Neural progenitor cell (in vitro differentiated cells): ENCODE measurements around the gene NKAIN2. TPM values are rescaled to one million over a fixed set of nuclear protein-coding genes. Genes with fewer than 3 reads are reported as not detected.

Source experiments
- DNase-seq: peaks from one replicate; pipeline ENCODE4 v3.0.0-alpha.2; 2016; ENCODE audit warnings: low spot score
- H2AFZ ChIP-seq: fragments of 200-600 bp; sonication (generic); replicated peaks from 2 replicates; pipeline ENCODE4 v1.6.1; 2016; ENCODE audit warnings: antibody characterized with exemption
- H3F3A ChIP-seq: fragments of 200-600 bp; sonication (generic); 2 replicates; pipeline ENCODE4 v1.6.1; 2016; ENCODE audit warnings: antibody characterized with exemption, low read depth
- H3K27ac ChIP-seq: fragments of 200-600 bp; sonication (generic); 2 replicates; pipeline ENCODE4 v1.5.1; 2016; ENCODE audit warnings: mild to moderate bottlenecking
- H3K27me3 ChIP-seq: fragments of 200-600 bp; sonication (generic); 2 replicates; pipeline ENCODE4 v1.6.1; 2016; ENCODE audit warnings: mild to moderate bottlenecking, moderate library complexity
- H3K36me3 ChIP-seq: fragments of 200-600 bp; sonication (generic); 2 replicates; pipeline ENCODE4 v1.5.1; 2016
- H3K4me1 ChIP-seq: fragments of 200-600 bp; sonication (generic); 2 replicates; pipeline ENCODE4 v1.6.1; 2016; ENCODE audit warnings: mixed run types
- H3K4me2 ChIP-seq: fragments of 200-600 bp; sonication (generic); 2 replicates; pipeline ENCODE4 v1.6.1; 2016
- H3K4me3 ChIP-seq: fragments of 200-600 bp; sonication (generic); 2 replicates; pipeline ENCODE4 v1.5.1; 2016
- H3K79me2 ChIP-seq: fragments of 200-600 bp; sonication (generic); 2 replicates; pipeline ENCODE4 v1.6.1; 2016; ENCODE audit warnings: low read depth
- H3K9ac ChIP-seq: fragments of 200-600 bp; sonication (generic); 2 replicates; pipeline ENCODE4 v1.6.1; 2016
- H3K9me3 ChIP-seq: fragments of 200-600 bp; sonication (generic); 2 replicates; pipeline ENCODE4 v1.5.1; 2016; ENCODE audit warnings: low read depth
- H4K20me1 ChIP-seq: fragments of 200-600 bp; sonication (generic); 2 replicates; pipeline ENCODE4 v1.6.1; 2016; ENCODE audit warnings: low read depth
- H3K27ac Mint-ChIP-seq: 3 replicates; pipeline ENCODE4 v1.8.0; 2021; ENCODE audit warnings: mixed read lengths
- H3K27me3 Mint-ChIP-seq: 2 replicates; pipeline ENCODE4 v1.8.0; 2022; ENCODE audit warnings: low read depth, mild to moderate bottlenecking, inconsistent platforms, moderate library complexity, mixed read lengths; ENCODE audit not compliant: insufficient read depth
- H3K36me3 Mint-ChIP-seq: 3 replicates; pipeline ENCODE4 v1.8.0; 2021; ENCODE audit warnings: mixed read lengths
- H3K4me1 Mint-ChIP-seq: 3 replicates; pipeline ENCODE4 v1.8.0; 2021; ENCODE audit warnings: mixed read lengths
- H3K4me3 Mint-ChIP-seq: 3 replicates; pipeline ENCODE4 v1.8.0; 2021; ENCODE audit warnings: mild to moderate bottlenecking, moderate library complexity, mixed read lengths
- H3K9me3 Mint-ChIP-seq: 3 replicates; pipeline ENCODE4 v1.8.0; 2020; ENCODE audit warnings: mixed read lengths
- EZH2 ChIP-seq: fragments of 200-600 bp; sonication (generic); IDR thresholded peaks from 2 replicates; pipeline ENCODE4 v1.6.1; 2017; ENCODE audit warnings: antibody characterized with exemption, mild to moderate bottlenecking, moderate library complexity
- EZH2phosphoT487 ChIP-seq: fragments of 200-600 bp; sonication (generic); IDR thresholded peaks from 2 replicates; pipeline ENCODE4 v1.6.1; 2017; ENCODE audit warnings: antibody characterized with exemption
- total RNA-seq: library from RNA; depleted of rRNA; stranded (reverse); fragments of >200 nt; gene quantifications from 2 replicates; pipeline ENCODE4 v1.2.3, GENCODE V29; 2015; ENCODE audit warnings: low replicate concordance
- TF ChIP-seq, protein P1 (sequence below): fragments of 200-600 bp; sonication (generic); IDR thresholded peaks from 2 replicates; pipeline ENCODE4 v1.5.1; 2017; ENCODE audit warnings: antibody characterized with exemption, mild to moderate bottlenecking

Gene NKAIN2
- total RNA-seq, 1 donor from 2014 or later = 0.45 TPM

DNA sequence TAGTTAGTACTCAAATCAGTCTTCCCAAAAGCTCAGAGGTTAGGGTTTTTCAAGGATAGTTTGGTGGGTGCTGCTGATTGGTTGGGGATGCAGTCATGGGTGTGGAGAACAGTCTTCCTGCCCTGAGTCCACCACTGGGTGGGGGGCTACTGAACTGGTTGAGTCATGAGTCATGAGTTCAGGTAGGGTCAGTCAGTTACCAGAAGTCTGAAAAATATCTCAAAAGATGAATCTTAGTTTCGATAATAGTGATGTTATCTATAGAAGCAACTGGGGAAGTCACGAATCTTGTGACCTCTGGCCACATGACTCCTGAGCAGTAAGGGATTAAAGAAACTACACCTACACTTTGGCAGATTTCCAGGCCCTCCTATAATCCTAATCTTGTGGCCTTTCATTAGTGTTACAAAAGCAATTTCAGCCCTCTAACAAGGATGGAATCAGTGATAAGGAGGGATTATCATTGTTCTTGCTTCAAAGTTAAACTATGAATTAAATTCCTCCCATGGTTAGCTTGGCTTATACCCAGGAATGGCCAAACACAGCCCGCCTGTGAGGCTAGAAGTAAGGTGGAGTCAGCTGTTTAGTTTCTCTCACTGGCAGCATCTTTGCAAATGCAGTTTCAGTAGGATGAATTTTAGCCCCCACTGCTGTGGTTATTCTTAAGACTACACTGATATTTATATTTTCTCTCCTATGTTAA, 33.3 kb upstream of the NKAIN2 start:
- H3K4me1 Mint-ChIP-seq = peaks cover 3% of the 10 kb centered on the region
- no peak overlapping the region for H3K4me3 ChIP-seq
- H3K4me3 Mint-ChIP-seq = no peak overlapping the region
- H3F3A ChIP-seq = no peaks in the 10 kb centered on the region
- H3K4me1 ChIP-seq = no peaks in the 10 kb centered on the region
- peaks cover 2% of the 10 kb centered on the region for H3K27me3 Mint-ChIP-seq
- no peak overlapping the region for H3K27ac ChIP-seq
- TF ChIP-seq EZH2phosphoT487 (no peak), EZH2 (no peak)
- TF ChIP-seq, protein P1, sequence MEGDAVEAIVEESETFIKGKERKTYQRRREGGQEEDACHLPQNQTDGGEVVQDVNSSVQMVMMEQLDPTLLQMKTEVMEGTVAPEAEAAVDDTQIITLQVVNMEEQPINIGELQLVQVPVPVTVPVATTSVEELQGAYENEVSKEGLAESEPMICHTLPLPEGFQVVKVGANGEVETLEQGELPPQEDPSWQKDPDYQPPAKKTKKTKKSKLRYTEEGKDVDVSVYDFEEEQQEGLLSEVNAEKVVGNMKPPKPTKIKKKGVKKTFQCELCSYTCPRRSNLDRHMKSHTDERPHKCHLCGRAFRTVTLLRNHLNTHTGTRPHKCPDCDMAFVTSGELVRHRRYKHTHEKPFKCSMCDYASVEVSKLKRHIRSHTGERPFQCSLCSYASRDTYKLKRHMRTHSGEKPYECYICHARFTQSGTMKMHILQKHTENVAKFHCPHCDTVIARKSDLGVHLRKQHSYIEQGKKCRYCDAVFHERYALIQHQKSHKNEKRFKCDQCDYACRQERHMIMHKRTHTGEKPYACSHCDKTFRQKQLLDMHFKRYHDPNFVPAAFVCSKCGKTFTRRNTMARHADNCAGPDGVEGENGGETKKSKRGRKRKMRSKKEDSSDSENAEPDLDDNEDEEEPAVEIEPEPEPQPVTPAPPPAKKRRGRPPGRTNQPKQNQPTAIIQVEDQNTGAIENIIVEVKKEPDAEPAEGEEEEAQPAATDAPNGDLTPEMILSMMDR = no peak
- no peak for DNase-seq
- no peaks in the 10 kb centered on the region for H3K36me3 Mint-ChIP-seq
- H4K20me1 ChIP-seq = no peaks in the 10 kb centered on the region
- H3K9ac ChIP-seq = no peak overlapping the region
- H3K27ac Mint-ChIP-seq = no peak overlapping the region
- H3K27me3 ChIP-seq = no peaks in the 10 kb centered on the region
- H3K79me2 ChIP-seq = no peaks in the 10 kb centered on the region
- H3K4me2 ChIP-seq = no peak overlapping the region
- no peaks in the 10 kb centered on the region for H3K9me3 Mint-ChIP-seq
- no peaks in the 10 kb centered on the region for H3K9me3 ChIP-seq
- no peak overlapping the region for H2AFZ ChIP-seq
- no peaks in the 10 kb centered on the region for H3K36me3 ChIP-seq

DNA sequence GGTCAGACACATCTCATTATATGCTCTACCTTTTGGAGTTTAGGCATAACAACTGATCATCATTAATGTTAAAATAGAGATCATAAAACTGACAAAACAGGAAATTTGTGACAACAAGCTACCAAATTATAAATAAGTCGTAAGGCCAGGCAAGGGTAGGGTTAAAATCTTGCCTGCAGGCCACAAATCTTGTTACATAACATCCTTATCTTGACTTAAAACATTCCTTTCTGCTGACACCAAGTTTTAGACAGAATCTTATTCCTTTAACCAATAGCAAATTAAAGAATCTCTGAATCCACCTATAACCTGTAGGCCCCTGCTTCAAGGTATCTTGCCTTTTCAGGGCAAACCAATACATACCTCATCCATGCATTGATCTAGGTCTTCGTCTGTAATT, 32.5 kb upstream of the NKAIN2 start:
- Mint-ChIP-seq H3K36me3 (no peaks in the 10 kb centered on the region), H3K27ac (no peak overlapping the region), H3K27me3 (peaks cover 2% of the 10 kb centered on the region), H3K4me3 (no peak overlapping the region), H3K4me1 (peaks cover 3% of the 10 kb centered on the region), H3K9me3 (no peaks in the 10 kb centered on the region)
- H2AFZ ChIP-seq = no peak overlapping the region
- H3K4me1 ChIP-seq = no peaks in the 10 kb centered on the region
- H4K20me1 ChIP-seq = no peaks in the 10 kb centered on the region
- no peaks in the 10 kb centered on the region for H3K27me3 ChIP-seq
- H3K9me3 ChIP-seq = no peaks in the 10 kb centered on the region
- no peak for DNase-seq
- no peaks in the 10 kb centered on the region for H3K79me2 ChIP-seq
- no peak overlapping the region for H3K4me2 ChIP-seq
- H3K36me3 ChIP-seq = no peaks in the 10 kb centered on the region
- H3F3A ChIP-seq = no peaks in the 10 kb centered on the region
- H3K9ac ChIP-seq = no peak overlapping the region
- H3K4me3 ChIP-seq = no peak overlapping the region
- no peak for TF ChIP-seq EZH2phosphoT487
- no peak for TF ChIP-seq EZH2
- TF ChIP-seq, protein P1 = no peak
- no peak overlapping the region for H3K27ac ChIP-seq

DNA sequence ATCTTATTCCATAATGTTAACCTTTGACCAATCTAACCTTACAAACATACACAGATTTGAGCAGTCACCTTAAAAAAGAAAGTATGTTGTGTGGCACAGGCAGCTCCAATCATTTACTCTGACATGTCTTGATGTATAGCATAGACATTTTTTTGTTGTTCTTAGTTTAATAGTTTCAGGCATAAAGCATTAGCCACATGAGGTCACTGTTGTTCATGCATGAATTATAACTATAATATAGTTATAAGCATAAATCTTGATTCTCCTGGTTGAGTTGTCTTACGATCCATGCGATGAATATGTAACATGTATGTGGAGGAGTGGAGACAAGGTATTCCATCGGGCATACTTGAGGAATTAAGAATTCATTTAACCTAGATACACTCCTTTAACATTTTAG, 26.1 kb upstream of the NKAIN2 start:
- H3K4me1 Mint-ChIP-seq = no peaks in the 10 kb centered on the region
- no peaks in the 10 kb centered on the region for H4K20me1 ChIP-seq
- no peak overlapping the region for H3K4me3 ChIP-seq
- H3K4me1 ChIP-seq = no peaks in the 10 kb centered on the region
- H3K79me2 ChIP-seq = no peaks in the 10 kb centered on the region
- no peaks in the 10 kb centered on the region for H3K9me3 Mint-ChIP-seq
- H3K27ac ChIP-seq = no peak overlapping the region
- no peak overlapping the region for H3K4me3 Mint-ChIP-seq
- H3K36me3 ChIP-seq = no peaks in the 10 kb centered on the region
- no peak overlapping the region for H3K9ac ChIP-seq
- no peak for DNase-seq
- H3F3A ChIP-seq = no peaks in the 10 kb centered on the region
- H2AFZ ChIP-seq = no peak overlapping the region
- H3K9me3 ChIP-seq = no peaks in the 10 kb centered on the region
- H3K27ac Mint-ChIP-seq = no peak overlapping the region
- H3K4me2 ChIP-seq = no peak overlapping the region
- no peaks in the 10 kb centered on the region for H3K27me3 ChIP-seq
- H3K27me3 Mint-ChIP-seq = peaks cover 2% of the 10 kb centered on the region
- TF ChIP-seq EZH2 (no peak), EZH2phosphoT487 (no peak)
- TF ChIP-seq, protein P1 = no peak
- no peaks in the 10 kb centered on the region for H3K36me3 Mint-ChIP-seq
